ENCODE measurements around the gene PTK6.

- TF ChIP-seq CTCF (IDR thresholded peaks at IDR 0.05) (no peak), POLR2A (IDR thresholded peaks at IDR 0.05) (peak in 1 of 2 donors; percentile 48)
Measured at GRCh38 chr20:63533871-63534393, 3.2 kb downstream of the PTK6 start.

Measured in sigmoid colon (tissue), 3 donors.